WTC11 (cell line): ENCODE results near the gene CLN5.

ENCODE experiments used
- ATF3 ChIP-seq: sonication (generic); formaldehyde crosslinking; conservative IDR thresholded peaks from 2 replicates; pipeline ENCODE4 v1.8.1; 2022; ENCODE audit warnings: mild to moderate bottlenecking, missing genetic modification reagents
- CTCF ChIP-seq: fragments of 200-600 bp; IDR thresholded peaks from 2 replicates; pipeline ENCODE4 v1.8.0; 2022; ENCODE audit warnings: antibody characterized with exemption
- IRF2 ChIP-seq: sonication (generic); formaldehyde crosslinking; IDR thresholded peaks from 2 replicates; pipeline ENCODE4 v1.8.0; 2022; ENCODE audit warnings: low read depth, missing genetic modification reagents, borderline replicate concordance
- MXD4 ChIP-seq: fragments of 250-450 bp; sonication (Bioruptor Pico); IDR thresholded peaks from 2 replicates; pipeline ENCODE4 v1.8.0; 2021; ENCODE audit warnings: mild to moderate bottlenecking, moderate library complexity, borderline replicate concordance
- SOX15 ChIP-seq: fragments of 250-450 bp; sonication (Bioruptor Pico); IDR thresholded peaks from 2 replicates; pipeline ENCODE4 v1.9.0; 2021; ENCODE audit warnings: mild to moderate bottlenecking
- STAT6 ChIP-seq: sonication (generic); formaldehyde crosslinking; conservative IDR thresholded peaks from 2 replicates; pipeline ENCODE4 v1.8.1; 2023; ENCODE audit warnings: mild to moderate bottlenecking, low read depth, missing genetic modification reagents, moderate library complexity
- TEAD4 ChIP-seq: sonication (generic); formaldehyde crosslinking; IDR thresholded peaks from 2 replicates; pipeline ENCODE4 v1.8.0; 2022; ENCODE audit warnings: mild to moderate bottlenecking, missing genetic modification reagents
- TP53 ChIP-seq: sonication (generic); formaldehyde crosslinking; IDR thresholded peaks from 2 replicates; pipeline ENCODE4 v1.8.1; 2023; ENCODE audit warnings: mild to moderate bottlenecking, missing genetic modification reagents
- ZNF138 ChIP-seq: sonication (generic); formaldehyde crosslinking; conservative IDR thresholded peaks from 2 replicates; pipeline ENCODE4 v1.8.1; 2022; ENCODE audit warnings: mild to moderate bottlenecking, moderate library complexity, missing genetic modification reagents
- ZNF263 ChIP-seq: sonication (generic); formaldehyde crosslinking; IDR thresholded peaks from 2 replicates; pipeline ENCODE4 v1.8.1; 2022; ENCODE audit warnings: low read depth, mild to moderate bottlenecking, moderate library complexity, missing genetic modification reagents
- TF ChIP-seq, protein P1 (sequence below): sonication (generic); formaldehyde crosslinking; IDR thresholded peaks from 2 replicates; pipeline ENCODE4 v1.8.1; 2022; ENCODE audit warnings: low read depth, missing genetic modification reagents, borderline replicate concordance
- TF ChIP-seq, protein P2 (sequence below): sonication (generic); formaldehyde crosslinking; IDR thresholded peaks from 2 replicates; pipeline ENCODE4 v1.8.1; 2023; ENCODE audit warnings: mild to moderate bottlenecking, missing genetic modification reagents, moderate library complexity
- TF ChIP-seq, protein P3 (sequence below): sonication (generic); formaldehyde crosslinking; IDR thresholded peaks from 2 replicates; pipeline ENCODE4 v1.8.0; 2022; ENCODE audit warnings: mild to moderate bottlenecking, missing genetic modification reagents

GRCh38 chr13:76976490-76976889, 15.4 kb upstream of the CLN5 start:
- TF ChIP-seq CTCF (no peak), ATF3 (CRISPR knock-in tag) (no peak), ZNF263 (CRISPR knock-in tag) (no peak), IRF2 (CRISPR knock-in tag) (no peak), STAT6 (CRISPR knock-in tag) (no peak), ZNF138 (CRISPR knock-in tag) (no peak), TP53 (CRISPR knock-in tag) (no peak), TEAD4 (no peak), SOX15 (no peak), MXD4 (CRISPR knock-in tag) (no peak)
- TF ChIP-seq, protein P1, sequence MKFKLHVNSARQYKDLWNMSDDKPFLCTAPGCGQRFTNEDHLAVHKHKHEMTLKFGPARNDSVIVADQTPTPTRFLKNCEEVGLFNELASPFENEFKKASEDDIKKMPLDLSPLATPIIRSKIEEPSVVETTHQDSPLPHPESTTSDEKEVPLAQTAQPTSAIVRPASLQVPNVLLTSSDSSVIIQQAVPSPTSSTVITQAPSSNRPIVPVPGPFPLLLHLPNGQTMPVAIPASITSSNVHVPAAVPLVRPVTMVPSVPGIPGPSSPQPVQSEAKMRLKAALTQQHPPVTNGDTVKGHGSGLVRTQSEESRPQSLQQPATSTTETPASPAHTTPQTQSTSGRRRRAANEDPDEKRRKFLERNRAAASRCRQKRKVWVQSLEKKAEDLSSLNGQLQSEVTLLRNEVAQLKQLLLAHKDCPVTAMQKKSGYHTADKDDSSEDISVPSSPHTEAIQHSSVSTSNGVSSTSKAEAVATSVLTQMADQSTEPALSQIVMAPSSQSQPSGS (CRISPR knock-in tag), result no peak
- TF ChIP-seq, protein P2, sequence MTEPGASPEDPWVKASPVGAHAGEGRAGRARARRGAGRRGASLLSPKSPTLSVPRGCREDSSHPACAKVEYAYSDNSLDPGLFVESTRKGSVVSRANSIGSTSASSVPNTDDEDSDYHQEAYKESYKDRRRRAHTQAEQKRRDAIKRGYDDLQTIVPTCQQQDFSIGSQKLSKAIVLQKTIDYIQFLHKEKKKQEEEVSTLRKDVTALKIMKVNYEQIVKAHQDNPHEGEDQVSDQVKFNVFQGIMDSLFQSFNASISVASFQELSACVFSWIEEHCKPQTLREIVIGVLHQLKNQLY (CRISPR knock-in tag), result no peak
- TF ChIP-seq, protein P3, sequence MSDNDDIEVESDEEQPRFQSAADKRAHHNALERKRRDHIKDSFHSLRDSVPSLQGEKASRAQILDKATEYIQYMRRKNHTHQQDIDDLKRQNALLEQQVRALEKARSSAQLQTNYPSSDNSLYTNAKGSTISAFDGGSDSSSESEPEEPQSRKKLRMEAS, result no peak
